PC-9 (cell line): Measurements from ENCODE around the gene MPST. TPM values are rescaled to one million over a fixed set of nuclear protein-coding genes. Genes with fewer than 3 reads are reported as not detected.

Experiments
- BruUV-seq: library from RNA; stranded (reverse); fragments of 400-500 nt; replicated peaks from 2 replicates; lab custom pipeline; 2021; lab: Mats Ljungman, UMichigan
- CTCF ChIA-PET: fragments of 300-600 bp; sonication (Branson Sonifier 250); formaldehyde crosslinking; loops from one replicate; lab custom pipeline; 2022; ENCODE audit warnings: antibody characterized with exemption; lab: Charles Lee
- POLR2A ChIA-PET: fragments of 300-600 bp; sonication (Branson Sonifier 250); formaldehyde crosslinking; loops from one replicate; lab custom pipeline; 2022; ENCODE audit warnings: antibody characterized with exemption; ENCODE audit not compliant: unreplicated experiment; lab: Charles Lee
- DNase-seq, 2 experiments: peaks; one replicate each; pipeline versions ENCODE4 v3.0.0 to v3.0.0-alpha.2; 2015 to 2022; ENCODE audit warnings: mixed read lengths in 1 of 2
- H2AFZ ChIP-seq: fragments of 200-600 bp; sonication (generic); 2 replicates; pipeline ENCODE4 v1.8.1; 2017; ENCODE audit warnings: antibody characterized with exemption
- H3F3A ChIP-seq: fragments of 200-600 bp; sonication (generic); 2 replicates; pipeline ENCODE4 v1.8.1; 2017; ENCODE audit warnings: antibody characterized with exemption, mild to moderate bottlenecking, low read depth; ENCODE audit not compliant: insufficient read depth
- H3K27ac ChIP-seq: fragments of 200-600 bp; sonication (generic); 2 replicates; pipeline ENCODE4 v1.6.1; 2016; ENCODE audit warnings: mixed run types
- H3K27me3 ChIP-seq: fragments of 200-600 bp; sonication (generic); 2 replicates; pipeline ENCODE4 v1.6.1; 2016; ENCODE audit warnings: low read depth, mixed run types; ENCODE audit not compliant: insufficient read depth
- H3K36me3 ChIP-seq: fragments of 200-600 bp; sonication (generic); 2 replicates; pipeline ENCODE4 v1.6.1; 2016; ENCODE audit warnings: low read depth, mixed run types
- H3K4me1 ChIP-seq: fragments of 200-600 bp; sonication (generic); replicated peaks from 2 replicates; pipeline ENCODE4 v1.6.1; 2016; ENCODE audit warnings: mixed run types; ENCODE audit not compliant: insufficient read depth
- H3K4me2 ChIP-seq: fragments of 200-600 bp; sonication (generic); 2 replicates; pipeline ENCODE4 v1.6.1; 2017; ENCODE audit warnings: mixed run types
- H3K4me3 ChIP-seq: fragments of 200-600 bp; sonication (generic); 2 replicates; pipeline ENCODE4 v1.6.1; 2016; ENCODE audit warnings: mixed run types
- H3K79me2 ChIP-seq: fragments of 200-600 bp; sonication (generic); 2 replicates; pipeline ENCODE4 v1.6.1; 2017; ENCODE audit warnings: low read depth, mixed run types
- H3K9me2 ChIP-seq: fragments of 200-600 bp; sonication (generic); 2 replicates; pipeline ENCODE4 v1.8.1; 2017; ENCODE audit warnings: mild to moderate bottlenecking; ENCODE audit not compliant: insufficient read depth
- H3K9me3 ChIP-seq: fragments of 200-600 bp; sonication (generic); 2 replicates; pipeline ENCODE4 v1.8.1; 2016; ENCODE audit warnings: low read depth; ENCODE audit not compliant: insufficient read depth
- H4K20me1 ChIP-seq: fragments of 200-600 bp; sonication (generic); 2 replicates; pipeline ENCODE4 v1.8.1; 2017; ENCODE audit not compliant: insufficient read depth
- EZH2 ChIP-seq: fragments of 200-600 bp; sonication (generic); IDR thresholded peaks from 2 replicates; pipeline ENCODE4 v1.8.0; 2017; ENCODE audit warnings: antibody characterized with exemption, low read depth
- intact Hi-C: fragments of 100-400 bp; cut with micrococcal nuclease; formaldehyde crosslinking; loops from one replicate; pipeline ENCODE4 v1.10.0; 2022; ENCODE audit not compliant: unreplicated experiment
- total RNA-seq: library from RNA; stranded (reverse); gene quantifications from 2 replicates; pipeline ENCODE4 v1.2.3, GENCODE V29; 2021
- TF ChIP-seq, protein P1 (sequence below): fragments of 200-600 bp; sonication (generic); conservative IDR thresholded peaks from 2 replicates; pipeline ENCODE4 v1.6.1; 2017; ENCODE audit warnings: mixed run types, antibody characterized with exemption, mild to moderate bottlenecking, moderate library complexity

The MPST gene
- total RNA-seq, 1 experiment from 2014 or later: 75.9 TPM

- BruUV-seq: no TSS peak
- no peak overlapping the region for H3K4me2 ChIP-seq
- no peak overlapping the region for H2AFZ ChIP-seq
- H3K36me3 ChIP-seq: no peaks in the 10 kb centered on the region
- H3K27ac ChIP-seq: no peak overlapping the region
- H3K27me3 ChIP-seq: no peaks in the 10 kb centered on the region; the same call in 1 of the 2 replicates
- no peak overlapping the region for H3K4me3 ChIP-seq
- peaks cover 19% of the 10 kb centered on the region for H3K4me1 ChIP-seq
- TF ChIP-seq, protein P1, sequence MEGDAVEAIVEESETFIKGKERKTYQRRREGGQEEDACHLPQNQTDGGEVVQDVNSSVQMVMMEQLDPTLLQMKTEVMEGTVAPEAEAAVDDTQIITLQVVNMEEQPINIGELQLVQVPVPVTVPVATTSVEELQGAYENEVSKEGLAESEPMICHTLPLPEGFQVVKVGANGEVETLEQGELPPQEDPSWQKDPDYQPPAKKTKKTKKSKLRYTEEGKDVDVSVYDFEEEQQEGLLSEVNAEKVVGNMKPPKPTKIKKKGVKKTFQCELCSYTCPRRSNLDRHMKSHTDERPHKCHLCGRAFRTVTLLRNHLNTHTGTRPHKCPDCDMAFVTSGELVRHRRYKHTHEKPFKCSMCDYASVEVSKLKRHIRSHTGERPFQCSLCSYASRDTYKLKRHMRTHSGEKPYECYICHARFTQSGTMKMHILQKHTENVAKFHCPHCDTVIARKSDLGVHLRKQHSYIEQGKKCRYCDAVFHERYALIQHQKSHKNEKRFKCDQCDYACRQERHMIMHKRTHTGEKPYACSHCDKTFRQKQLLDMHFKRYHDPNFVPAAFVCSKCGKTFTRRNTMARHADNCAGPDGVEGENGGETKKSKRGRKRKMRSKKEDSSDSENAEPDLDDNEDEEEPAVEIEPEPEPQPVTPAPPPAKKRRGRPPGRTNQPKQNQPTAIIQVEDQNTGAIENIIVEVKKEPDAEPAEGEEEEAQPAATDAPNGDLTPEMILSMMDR: no peak
- TF ChIP-seq EZH2: no peak
- H3K9me2 ChIP-seq: no peaks in the 10 kb centered on the region; the same call in 1 of the 2 replicates
- no peaks in the 10 kb centered on the region for H3K9me3 ChIP-seq
- no peaks in the 10 kb centered on the region for H3K79me2 ChIP-seq
- no peak for DNase-seq
- no peaks in the 10 kb centered on the region for H4K20me1 ChIP-seq
- peaks cover 5% of the 10 kb centered on the region; the same call in 1 of the 2 replicates for H3F3A ChIP-seq
- CTCF ChIA-PET: no interaction called here
- POLR2A ChIA-PET: interaction anchor here (0.7 kb wide), 1 partner anchor 320 kb away, joined by 3 read pairs; no protein-coding TSS in a partner anchor
- intact Hi-C loops: no loop called here
These were observed 11.2 kb upstream of the MPST start for GRCh38 chr22:37008365-37008764.

DNA sequence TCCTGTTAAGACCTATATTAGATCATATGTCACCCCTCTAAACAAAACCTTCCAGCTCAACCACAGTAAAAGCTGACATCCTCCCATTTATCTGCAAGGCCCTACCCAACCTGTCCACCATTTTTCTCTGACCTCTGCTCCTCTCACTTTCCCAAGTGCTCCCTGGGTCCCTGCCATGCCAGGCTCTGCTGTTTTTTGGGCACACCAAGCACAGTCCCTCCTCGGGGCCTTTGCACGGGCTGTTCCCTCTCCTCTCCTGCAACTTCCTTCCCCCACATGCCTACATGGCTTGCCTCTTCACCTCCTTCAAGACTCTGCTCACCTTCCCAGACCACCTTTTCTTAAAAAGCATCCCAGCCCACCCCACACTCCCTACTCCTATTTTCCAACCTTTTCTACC, 10.1 kb upstream of the MPST start:
- ChIA-PET CTCF (no interaction called here), POLR2A (interaction anchor here (1.0 kb wide), 1 partner anchor 10 kb away, joined by 7 read pairs; the partner anchor contains the start of gene TST)
- intact Hi-C loops: no loop called here
- no peak for DNase-seq
- no peak overlapping the region for H3K4me3 ChIP-seq
- H3K79me2 ChIP-seq: no peaks in the 10 kb centered on the region
- H3K27me3 ChIP-seq: no peaks in the 10 kb centered on the region; the same call in 1 of the 2 replicates
- H3K27ac ChIP-seq: no peak overlapping the region
- H3F3A ChIP-seq: peaks cover 12% of the 10 kb centered on the region; the same call in 1 of the 2 replicates
- H3K9me2 ChIP-seq: no peaks in the 10 kb centered on the region; the same call in 1 of the 2 replicates
- H2AFZ ChIP-seq: no peak overlapping the region
- peaks cover 28% of the 10 kb centered on the region for H3K4me1 ChIP-seq
- H3K36me3 ChIP-seq: no peaks in the 10 kb centered on the region
- H4K20me1 ChIP-seq: no peaks in the 10 kb centered on the region
- no peaks in the 10 kb centered on the region for H3K9me3 ChIP-seq
- TF ChIP-seq EZH2: no peak
- TF ChIP-seq, protein P1: no peak
- H3K4me2 ChIP-seq: no peak overlapping the region
- BruUV-seq: no TSS peak

- no peak for DNase-seq
- Histone ChIP-seq H3F3A (peaks cover 19% of the 10 kb centered on the region; the same call in 1 of the 2 replicates), H3K4me2 (no peak overlapping the region), H3K4me1 (peaks cover 34% of the 10 kb centered on the region), H4K20me1 (no peaks in the 10 kb centered on the region), H3K79me2 (no peaks in the 10 kb centered on the region), H3K27ac (no peak overlapping the region), H3K9me2 (no peaks in the 10 kb centered on the region; the same call in 1 of the 2 replicates), H3K27me3 (no peaks in the 10 kb centered on the region; the same call in 1 of the 2 replicates), H3K36me3 (no peaks in the 10 kb centered on the region), H2AFZ (no peak overlapping the region), H3K9me3 (no peaks in the 10 kb centered on the region), H3K4me3 (no peak overlapping the region)
- POLR2A ChIA-PET: no interaction called here
- TF ChIP-seq EZH2: no peak
- TF ChIP-seq, protein P1: no peak
- no TSS peak for BruUV-seq
- intact Hi-C loops: no loop called here
- CTCF ChIA-PET: no interaction called here
These were observed 9.4 kb upstream of the MPST start for GRCh38 chr22:37010174-37010573.
